Cerebellar nuclear complex (tissue), 1 donor: ENCODE results near the gene GAS6.

Source experiments
- DNase-seq, 2 experiments: peaks; one replicate each; lab custom pipeline; 2025; lab: John Stamatoyannopoulos, UW

GAS6 gene

DNA sequence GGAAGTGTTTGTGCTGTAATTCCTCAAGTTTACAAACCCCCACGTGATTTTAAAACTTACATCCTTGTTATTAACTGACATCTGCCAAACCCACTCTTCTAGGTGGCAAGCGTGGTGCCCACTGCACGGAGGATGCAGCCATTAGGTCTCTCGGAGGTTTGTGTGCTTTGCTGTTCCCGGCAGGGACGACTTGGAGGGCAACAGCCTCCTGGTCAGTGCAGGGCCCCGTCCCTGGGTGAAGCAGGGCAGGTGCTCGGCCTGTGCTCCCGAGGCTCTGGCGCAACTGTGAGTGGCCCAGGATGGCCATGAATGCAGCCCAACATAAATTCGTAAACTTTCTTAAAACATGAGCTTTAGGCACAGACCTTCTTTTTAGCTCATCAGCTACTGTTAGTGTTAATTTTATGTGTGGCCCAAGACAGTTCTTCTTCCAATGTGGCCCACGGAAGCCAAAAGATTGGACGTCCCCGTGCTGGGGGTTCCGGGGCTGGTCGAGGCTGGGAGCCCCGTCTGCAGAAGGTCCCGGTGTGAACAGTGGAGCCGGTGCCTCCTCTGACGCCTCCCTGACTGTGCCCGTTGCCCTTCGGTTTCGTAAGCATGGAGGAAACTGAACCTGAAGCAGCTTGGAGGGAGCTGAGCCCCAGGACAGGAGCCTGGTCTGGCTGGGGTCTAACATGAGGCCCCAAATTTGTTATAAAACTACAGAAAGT lies 11.9 kb downstream of the GAS6 start:
- no peak for DNase-seq

DNA sequence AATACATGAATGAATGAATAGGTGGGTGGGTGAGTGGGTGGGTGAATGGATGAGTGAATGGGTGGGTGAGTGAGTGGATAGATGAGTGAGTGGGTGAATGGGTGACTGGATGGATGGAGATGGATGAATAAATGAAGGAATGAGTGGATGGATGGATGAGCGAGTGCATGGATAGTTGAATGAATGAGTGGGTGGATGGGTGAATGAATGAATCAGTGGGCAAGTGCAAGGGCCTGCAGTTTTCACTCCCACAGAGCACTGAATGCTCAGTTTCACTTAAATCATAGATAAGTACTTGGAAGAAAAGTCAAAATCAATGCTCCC lies 12.4 kb downstream of the GAS6 start:
- no peak for DNase-seq

DNA sequence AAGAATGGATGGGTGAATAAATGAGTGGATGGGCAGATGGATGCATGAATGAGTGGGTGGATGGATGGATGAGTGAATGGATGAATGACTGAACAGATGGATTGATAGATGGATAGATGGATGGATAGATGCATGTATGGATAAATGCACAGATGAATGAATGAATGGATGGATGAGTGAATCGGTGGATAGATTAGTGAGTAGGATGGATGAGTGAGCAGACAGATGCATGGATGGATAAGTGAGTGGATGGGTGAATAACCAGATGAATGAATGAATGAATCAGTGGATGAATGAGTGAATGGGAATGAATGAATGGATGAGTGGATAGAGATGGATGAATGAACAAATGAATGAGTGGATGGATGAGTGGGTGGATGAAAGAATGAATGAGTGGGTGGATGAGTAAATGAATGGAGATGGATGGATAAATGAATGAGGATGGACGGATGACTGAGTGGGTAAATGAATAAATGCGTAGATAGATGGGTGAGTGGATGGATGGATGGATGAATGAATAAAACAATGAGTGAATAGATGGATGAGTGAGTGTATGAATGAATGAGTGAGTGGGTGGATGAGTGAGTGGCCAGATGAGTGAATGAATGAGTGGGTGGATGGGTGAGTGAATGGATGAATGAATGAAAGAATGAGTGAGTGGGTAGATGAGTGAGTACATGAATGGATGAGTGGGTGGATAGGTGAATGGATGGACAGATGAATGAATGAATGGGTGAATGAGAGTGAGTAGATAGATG lies 13.0 kb downstream of the GAS6 start:
- no peak for DNase-seq

DNA sequence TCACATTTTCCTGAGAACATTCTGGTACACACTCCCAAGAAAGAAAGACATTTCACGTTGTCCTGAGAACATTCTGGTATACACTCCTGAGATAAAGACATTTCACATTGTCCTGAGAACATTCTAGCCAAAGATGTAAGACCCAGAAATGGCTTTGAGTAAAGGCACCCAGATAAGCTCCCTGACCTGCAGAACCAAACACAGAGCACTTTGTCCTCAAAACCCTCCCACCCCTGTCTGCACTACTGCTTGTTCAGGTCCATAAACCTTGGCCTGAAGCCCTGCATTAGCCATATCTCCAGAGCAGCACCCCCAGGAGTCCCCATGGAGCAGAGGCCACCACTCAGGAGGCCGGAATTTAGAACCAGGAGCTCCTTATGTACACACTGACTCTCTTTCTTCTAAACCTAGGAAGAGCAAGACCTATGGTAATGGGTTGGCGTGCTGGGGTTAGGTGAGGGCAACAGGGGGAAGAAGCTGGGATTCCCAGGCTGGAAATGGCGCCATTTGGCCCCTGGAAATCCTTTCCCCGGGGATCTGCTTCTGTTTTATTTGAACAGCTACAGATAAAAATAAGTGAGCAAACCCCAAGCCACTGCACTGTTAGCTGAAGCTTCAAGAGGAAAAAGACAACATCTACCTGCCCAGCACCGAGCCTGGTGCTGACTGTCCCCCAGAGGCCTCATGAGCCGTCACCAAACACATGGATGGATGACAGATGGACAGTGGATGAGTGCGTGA lies 13.7 kb downstream of the GAS6 start:
- no peak for DNase-seq

GRCh38 chr13:113849546-113849945 lies 14.3 kb downstream of the GAS6 start:
- DNase-seq: no peak

DNA sequence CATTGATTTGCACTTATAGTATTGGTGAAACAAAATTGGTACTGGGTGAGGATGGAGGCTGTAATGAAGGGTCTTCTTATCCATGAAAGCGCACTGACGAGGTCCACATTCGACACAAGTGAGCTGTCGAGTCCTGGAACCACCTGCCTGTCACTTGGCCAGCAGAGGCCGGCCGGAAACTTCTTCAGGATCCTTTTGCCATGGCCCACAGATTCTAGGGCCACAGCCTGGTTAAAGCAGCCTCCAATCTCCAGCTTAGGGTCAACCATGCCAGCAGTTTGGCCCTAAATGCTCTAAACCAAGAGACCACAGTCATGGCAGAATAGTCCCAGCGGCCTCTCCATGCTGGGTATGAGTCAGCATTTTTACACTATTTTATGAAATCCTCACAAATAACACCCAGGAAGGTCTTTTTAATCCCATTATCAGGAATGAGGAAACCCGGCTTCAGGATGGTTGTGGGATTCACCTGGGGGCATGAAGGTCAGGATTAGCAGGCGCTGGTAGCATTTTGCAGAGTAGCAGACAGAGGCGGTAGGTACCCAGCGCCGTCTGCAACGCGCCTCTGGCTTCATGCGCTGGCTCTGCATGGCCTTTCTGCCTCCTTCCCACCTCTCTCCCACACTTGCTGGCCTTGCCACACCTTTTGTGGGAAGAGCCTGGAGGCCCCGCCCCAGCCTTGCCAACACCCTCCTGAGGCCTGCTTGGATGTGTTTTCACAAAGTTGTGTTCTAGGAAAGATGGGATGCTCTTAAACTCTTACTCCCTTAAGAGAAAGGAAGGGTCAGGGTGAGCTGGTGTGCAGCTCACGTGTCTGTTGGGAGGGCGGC lies 15.2 kb downstream of the GAS6 start:
- DNase-seq: no peak

DNA sequence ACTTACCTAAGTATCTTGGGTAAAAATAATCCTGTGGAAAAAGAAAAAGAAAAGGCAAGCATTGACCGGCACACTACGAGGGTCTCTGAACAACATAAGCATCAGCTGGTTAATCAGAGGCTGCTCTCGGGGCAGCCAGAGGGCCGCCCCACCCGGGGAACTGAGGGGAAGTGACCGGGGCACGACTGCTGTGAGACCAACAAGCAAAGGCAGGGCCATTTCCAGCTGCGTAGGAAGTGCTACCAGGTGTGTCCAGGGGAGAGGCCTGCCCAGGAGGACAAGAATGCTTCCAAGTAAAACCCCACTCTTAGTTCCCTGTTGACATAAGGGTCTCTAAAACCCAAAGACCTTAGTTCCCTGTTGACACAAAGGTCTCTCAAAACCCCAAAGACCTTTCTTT lies 15.9 kb downstream of the GAS6 start:
- no peak for DNase-seq

DNA sequence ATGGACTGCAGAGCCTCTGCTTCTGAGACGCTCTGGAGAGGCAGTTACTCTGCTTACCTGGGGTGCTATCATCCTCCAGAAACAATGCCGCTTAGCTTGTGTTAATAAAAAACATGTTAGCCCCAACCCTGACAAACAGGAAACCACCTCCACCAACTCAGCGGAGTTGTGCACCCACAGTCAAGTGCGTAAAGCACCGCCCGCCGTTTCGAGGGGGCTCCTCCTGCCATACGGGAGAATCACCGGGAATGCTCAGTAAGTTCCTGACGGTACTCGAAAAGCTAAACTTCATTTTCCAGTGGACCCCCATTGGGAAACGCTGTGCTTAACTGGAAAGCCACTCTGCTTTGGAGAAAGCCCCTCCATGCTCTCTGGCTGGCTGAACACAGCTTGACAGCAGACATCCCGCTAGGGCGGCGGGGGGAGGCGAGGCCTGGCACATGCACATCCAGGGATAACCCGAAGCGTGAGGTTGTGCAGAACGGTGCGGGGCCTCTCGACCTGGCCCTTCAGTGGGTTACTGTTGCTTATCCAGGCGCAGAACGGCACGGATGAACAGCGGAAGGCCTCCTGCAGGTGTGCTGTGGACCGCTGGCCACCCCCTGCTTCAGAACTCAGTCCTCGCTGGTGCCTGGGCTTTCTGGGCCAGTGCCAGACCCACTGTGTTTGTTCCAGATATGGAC lies 17.1 kb downstream of the GAS6 start:
- DNase-seq: no peak

GRCh38 chr13:113845723-113846635 lies 17.9 kb downstream of the GAS6 start:
- DNase-seq: no peak

GRCh38 chr13:113845055-113845454 lies 18.8 kb downstream of the GAS6 start:
- DNase-seq: no peak

GRCh38 chr13:113843864-113844556 lies 19.9 kb downstream of the GAS6 start:
- DNase-seq: no peak

DNA sequence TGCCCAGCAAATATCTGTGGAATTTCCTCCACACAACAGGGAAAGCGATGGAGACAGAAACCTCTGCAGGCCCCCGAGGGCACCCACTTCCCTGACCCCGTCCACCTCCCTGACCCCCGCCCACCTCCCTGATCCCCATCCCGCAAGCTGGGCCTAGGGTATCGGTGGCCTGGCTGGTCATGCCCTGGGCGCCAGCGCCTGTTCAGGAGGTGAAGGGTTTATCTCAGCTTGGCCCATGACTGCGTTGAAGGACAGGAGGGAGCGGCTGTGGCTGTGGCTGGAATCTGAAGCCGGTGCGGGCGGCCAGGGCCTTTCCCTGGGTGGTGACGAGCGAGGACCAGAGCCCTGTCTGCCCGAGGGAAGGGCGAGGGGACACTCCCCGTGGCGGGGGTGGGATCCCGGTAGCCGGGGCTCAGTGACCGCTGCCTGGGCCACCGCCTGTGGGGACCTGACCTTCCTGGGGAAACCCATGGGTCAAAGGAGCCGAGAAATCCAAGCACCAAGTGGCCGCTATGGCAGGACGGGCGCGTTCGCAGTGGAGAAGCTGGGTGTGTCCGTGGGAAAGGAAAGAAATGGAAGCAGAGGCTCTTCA lies 20.7 kb downstream of the GAS6 start:
- no peak for DNase-seq

DNA sequence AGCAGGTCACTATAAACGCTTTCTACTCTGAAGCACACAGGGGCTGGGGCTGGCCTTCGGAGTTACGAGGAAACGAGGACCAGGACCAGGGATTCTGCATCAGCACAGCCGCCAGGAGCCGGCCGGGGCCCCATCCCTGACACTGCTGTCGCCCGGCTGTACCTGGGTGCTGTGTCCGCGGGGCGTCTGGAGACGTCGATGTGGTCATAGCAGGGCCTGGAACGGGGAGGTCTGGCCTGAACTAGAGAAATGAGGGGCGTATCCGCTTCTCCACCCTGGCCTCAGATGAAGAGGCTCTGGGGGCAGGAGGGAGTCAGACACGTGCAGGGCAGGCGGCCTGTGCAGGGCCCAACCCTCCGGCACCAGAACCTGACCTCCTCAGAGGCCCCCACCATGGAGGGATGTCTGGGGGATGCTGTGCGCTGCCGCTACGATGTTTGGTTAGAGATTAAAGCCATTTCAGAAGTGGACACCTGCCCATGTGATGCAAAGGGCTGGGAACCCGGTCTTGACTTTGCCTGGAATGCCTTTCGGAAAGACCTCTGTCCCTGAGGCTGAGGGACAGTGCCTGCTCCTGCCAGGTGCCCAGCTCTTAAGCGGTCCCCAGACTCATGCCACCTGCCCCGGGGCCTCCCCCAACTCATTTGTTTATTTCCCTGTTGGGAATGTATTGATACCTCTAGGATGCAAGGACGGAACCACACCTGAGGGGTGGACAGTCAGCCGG lies 21.4 kb downstream of the GAS6 start:
- DNase-seq: no peak

DNA sequence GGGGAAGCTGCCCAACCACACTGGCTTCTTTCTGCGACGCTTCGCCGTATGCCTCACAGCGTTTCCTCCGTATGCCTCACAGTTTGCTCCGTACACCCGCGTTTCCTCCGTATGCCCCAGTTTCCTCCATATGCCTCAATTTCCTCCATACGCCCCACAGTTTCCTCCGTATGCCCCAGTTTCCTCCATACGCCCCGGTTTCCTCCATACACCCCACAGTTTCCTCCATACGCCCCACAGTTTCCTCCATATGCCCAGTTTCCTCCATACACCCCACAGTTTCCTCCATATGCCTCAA lies 22.6 kb downstream of the GAS6 start:
- DNase-seq: no peak

- DNase-seq: no peak
These were observed 23.1 kb downstream of the GAS6 start for GRCh38 chr13:113840541-113841352.

- DNase-seq: no peak
These were observed 24.2 kb downstream of the GAS6 start for GRCh38 chr13:113839536-113840204.

DNA sequence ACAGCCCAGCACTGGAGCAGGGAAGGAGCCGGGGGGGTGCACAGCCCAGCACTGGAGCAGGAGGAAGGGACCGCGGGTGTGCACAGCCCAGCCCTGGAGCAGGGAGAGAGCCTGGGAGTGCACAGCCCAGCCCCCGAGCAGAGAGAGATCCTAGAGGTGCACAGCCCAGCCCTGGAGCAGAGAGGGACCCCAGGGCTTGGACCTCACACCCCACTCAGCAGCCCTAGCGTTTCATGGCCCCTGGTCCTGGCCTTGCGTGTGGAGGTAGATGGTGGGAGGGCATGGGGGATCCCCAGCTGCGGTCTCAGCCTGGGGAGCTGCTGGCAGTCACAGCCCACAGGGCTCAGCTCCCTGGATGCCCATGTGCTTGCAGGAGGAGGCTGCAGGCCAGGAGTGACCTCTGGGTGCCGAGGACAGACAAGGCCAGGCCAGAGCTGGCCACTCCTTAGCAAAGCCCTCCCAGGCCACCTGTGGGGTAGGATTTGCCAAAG lies 25.1 kb downstream of the GAS6 start:
- DNase-seq: no peak
